Right lobe of liver (tissue), 6 donors: ENCODE data around the gene BLTP1. TPM values are rescaled to one million over a fixed set of nuclear protein-coding genes. Genes with fewer than 3 reads are reported as not detected.
A peak's percentile ranks its signal among the peaks of the same experiment; 100 is the strongest.

ENCODE experiments used
- ATAC-seq, 4 donors: fragments of 200-7000 bp; cut with Tn5 transposase; one replicate each; pipeline ENCODE4 v1.9.1; 2020; ENCODE audit warnings: mild to moderate bottlenecking in 4 of 4, moderate library complexity in 4 of 4
- DNase-seq, 3 donors: peaks; one replicate each; pipeline ENCODE4 v3.0.0-alpha.2; 2020
- H3K27ac ChIP-seq, 3 donors: fragments of 200-600 bp; one replicate each; pipeline ENCODE4 v1.8.0; 2022
- H3K27me3 ChIP-seq, 2 donors: fragments of 200-600 bp; one replicate each; pipeline ENCODE4 v1.8.0; 2022
- H3K36me3 ChIP-seq, 4 donors: fragments of 200-600 bp; sonication (generic) in 1 of 4; one replicate each; pipeline versions ENCODE4 v1.5.1 to v1.8.0; 2017 to 2022; ENCODE audit warnings: control low read depth in 1 of 4
- H3K4me1 ChIP-seq, 4 donors: fragments of 200-600 bp; sonication (generic) in 1 of 4; one replicate each; pipeline versions ENCODE4 v1.5.1 to v1.8.0; 2017 to 2022; ENCODE audit warnings: control low read depth in 1 of 4
- H3K4me3 ChIP-seq, 3 donors: fragments of 200-600 bp; one replicate each; pipeline ENCODE4 v1.8.0; 2022
- H3K9me3 ChIP-seq, 4 donors: fragments of 200-600 bp; sonication (generic) in 1 of 4; one replicate each; pipeline versions ENCODE4 v1.5.1 to v1.8.0; 2017 to 2022; ENCODE audit warnings: control low read depth in 1 of 4
- CTCF ChIP-seq, 4 donors: fragments of 200-600 bp in 3 of 4; fragments of 450-650 bp in 1 of 4; IDR thresholded peaks; one replicate each; pipeline versions ENCODE4 v1.5.1 to v1.8.0; 2016 to 2022; ENCODE audit warnings: antibody characterized with exemption in 4 of 4, mild to moderate bottlenecking in 2 of 4
- POLR2A ChIP-seq: fragments of 450-650 bp; IDR thresholded peaks from one replicate; pipeline ENCODE4 v1.6.1; 2017; ENCODE audit warnings: antibody characterized with exemption, mild to moderate bottlenecking
- WGBS: methylation state at CpG from one replicate; pipeline ENCODE4 v1.1.6; 2018; ENCODE audit warnings: low coverage, low lambda C conversion rate; ENCODE audit not compliant: insufficient coverage; ENCODE audit errors: missing lambda C conversion rate; 5-methylcytosine and 5-hydroxymethylcytosine counted together
- intact Hi-C, 2 donors: fragments of 100-400 bp; cut with DNase I; formaldehyde crosslinking; loops; one replicate each; pipeline versions ENCODE4 v1.11.2 to v1.14.1; 2022
- total RNA-seq, 6 experiments: library from RNA; depleted of rRNA in 2 of 6; stranded (reverse); fragments of >200 nt in 2 of 6; fragmentation: NEBNext Ultra II Directional in 3 of 6; extraction: Animal tissue kit (Norgen Biotek cat#: 25700) in 3 of 6; gene quantifications; one replicate each; pipeline versions ENCODE4 v1.1.0 to v1.2.4, GENCODE V29; 2016 to 2023
- donor health status: DM: no; HTN: yes; CAD: no.
- donor health status: DM: no; HTN: no; CAD: no.
- donor health status: DM: no; HTN: no; CAD: no.
- donor health status: DM: no; HTN: yes; CAD: no.
- donor health status: DM: no; HTN: yes; CAD: no.

The BLTP1 gene
- total RNA-seq, 6 experiments from 2014 or later = 29.1 to 42.1 (median 36.9) TPM

DNA sequence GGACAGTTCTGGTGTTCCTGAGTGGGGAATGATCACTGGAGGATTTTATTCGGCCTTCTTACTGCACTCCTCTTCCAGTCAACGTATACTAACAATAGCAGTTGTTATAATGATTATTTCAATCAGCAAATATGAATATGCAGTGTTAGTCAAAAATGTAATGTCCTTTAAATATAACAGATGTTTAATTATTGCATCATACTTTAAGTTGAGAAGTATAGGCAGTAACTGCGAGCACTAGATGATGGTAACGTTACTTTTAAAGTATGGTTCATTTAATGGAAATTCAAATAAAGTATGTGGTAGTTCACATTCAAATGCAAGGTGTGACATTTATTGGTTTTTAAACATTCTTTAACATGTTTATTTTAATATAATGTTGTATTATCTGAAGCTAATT lies 5.5 kb upstream of the BLTP1 start:
- DNase-seq (no peak), ATAC-seq (no peak)
- 74% methylated on average over 4 of the region's 4 CpGs for WGBS
- H3K9me3 ChIP-seq = no peaks in the 10 kb centered on the region
- H3K4me3 ChIP-seq = no peak overlapping the region
- TF ChIP-seq POLR2A (no peak), CTCF (IDR thresholded peaks at IDR 0.05) (no peak)
- H3K36me3 ChIP-seq = no peaks in the 10 kb centered on the region
- intact Hi-C loops = no loop called here
- H3K27me3 ChIP-seq = no peaks in the 10 kb centered on the region
- peaks cover 0 to 3% (median 0%) of the 10 kb centered on the region in 4 donors for H3K4me1 ChIP-seq
- no peak overlapping the region for H3K27ac ChIP-seq

GRCh38 chr4:122150931-122151330 lies 1.2 kb upstream of the BLTP1 start:
- H3K9me3 ChIP-seq = no peaks in the 10 kb centered on the region
- intact Hi-C loops = no loop called here
- peaks cover 0 to 11% (median 0%) of the 10 kb centered on the region in 4 donors for H3K4me1 ChIP-seq
- peak overlapping the region in 2 of 3 donors; percentile 79 to 83 for H3K27ac ChIP-seq
- TF ChIP-seq POLR2A (no peak), CTCF (IDR thresholded peaks at IDR 0.05) (no peak)
- DNase-seq (no peak), ATAC-seq (peak in 2 of 4 donors; percentile 2 to 3)
- WGBS = 60% methylated on average over 2 of the region's 2 CpGs
- H3K27me3 ChIP-seq = no peaks in the 10 kb centered on the region
- no peak overlapping the region for H3K4me3 ChIP-seq
- no peaks in the 10 kb centered on the region for H3K36me3 ChIP-seq

- TF ChIP-seq POLR2A (no peak), CTCF (IDR thresholded peaks at IDR 0.05) (no peak)
Measured at GRCh38 chr4:122152711-122153226, 638 bp downstream of the BLTP1 start.

GRCh38 chr4:122156819-122157218 lies 4.7 kb downstream of the BLTP1 start:
- Histone ChIP-seq H3K4me1 (peaks cover 0 to 7% (median 0%) of the 10 kb centered on the region in 4 donors), H3K36me3 (no peaks in the 10 kb centered on the region), H3K27me3 (no peaks in the 10 kb centered on the region), H3K9me3 (no peaks in the 10 kb centered on the region), H3K4me3 (no peak overlapping the region), H3K27ac (no peak overlapping the region)
- DNase-seq (no peak), ATAC-seq (no peak)
- intact Hi-C loops = no loop called here
- TF ChIP-seq CTCF (IDR thresholded peaks at IDR 0.05) (no peak), POLR2A (no peak)
- WGBS = 92% methylated on average over 2 of the region's 2 CpGs

More at GRCh38 chr4:122152711-122153226, 638 bp downstream of the BLTP1 start:
- Histone ChIP-seq H3K27ac (peak overlapping the region; percentile 79 to 92 (median 83)), H3K4me1 (peaks cover 0 to 11% (median 0%) of the 10 kb centered on the region in 4 donors), H3K9me3 (no peaks in the 10 kb centered on the region), H3K4me3 (peak overlapping the region; percentile 73 to 94 (median 92)), H3K27me3 (no peaks in the 10 kb centered on the region), H3K36me3 (no peaks in the 10 kb centered on the region)
- intact Hi-C loops = no loop called here
- ATAC-seq (peak; percentile 55 to 67 (median 64)), DNase-seq (peak; percentile 56 to 68 (median 57))
- 0% methylated on average over 15 of the region's 16 CpGs for WGBS
